PFSK-1 (cell line): ENCODE measurements around the gene TUBB3.

ENCODE experiments used
- FOXP2 ChIP-seq: optimal IDR thresholded peaks from 2 replicates; pipeline ENCODE3; 2011; ENCODE audit warnings: borderline replicate concordance, control low read depth, inconsistent platforms; ENCODE audit not compliant: insufficient read depth; ENCODE audit errors: extremely low read length, extremely low read depth
- POLR2AphosphoS5 ChIP-seq: IDR thresholded peaks from 2 replicates; pipeline ENCODE4 v1.6.1; 2012; ENCODE audit warnings: low read depth, mild to moderate bottlenecking, control low read depth, low read length, moderate library complexity
- SIN3A ChIP-seq: IDR thresholded peaks from 2 replicates; pipeline ENCODE4 v1.6.1; 2012; ENCODE audit warnings: mild to moderate bottlenecking, low read length, moderate library complexity, borderline replicate concordance; ENCODE audit not compliant: insufficient read depth
- TAF1 ChIP-seq: IDR thresholded peaks from 2 replicates; pipeline ENCODE4 v1.6.1; 2012; ENCODE audit warnings: low read length, control low read depth, borderline replicate concordance; ENCODE audit not compliant: insufficient read depth
- TF ChIP-seq, protein P1 (sequence below), 2 experiments: IDR thresholded peaks; 2 replicates each; pipeline versions ENCODE4 v1.6.1 to v1.8.0; 2011 to 2012; ENCODE audit warnings: low read depth in 2 of 2, low read length in 2 of 2, control low read depth in 1 of 2, inconsistent platforms in 1 of 2, mild to moderate bottlenecking in 1 of 2, moderate library complexity in 1 of 2; ENCODE audit not compliant: insufficient read depth in 1 of 2

Gene TUBB3

DNA sequence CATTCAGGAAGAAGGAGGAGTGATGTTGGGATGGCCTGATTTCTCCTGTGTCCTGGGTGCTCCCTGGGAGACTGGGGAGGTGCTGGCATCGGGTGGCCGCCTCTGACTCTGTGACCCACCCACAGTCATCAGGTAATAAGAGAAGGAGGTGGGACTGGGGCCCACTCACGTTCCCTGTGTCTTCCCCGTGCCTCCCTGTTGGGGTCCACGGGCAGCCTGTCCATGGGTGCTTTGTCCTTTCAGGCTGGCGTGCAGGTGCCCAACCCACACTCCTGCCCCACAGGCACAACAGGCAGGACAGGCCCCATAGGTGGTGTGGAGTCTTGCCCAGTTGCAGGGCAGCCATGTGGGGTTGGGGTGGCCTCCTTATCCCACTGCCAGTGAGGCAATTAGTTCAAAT is 29.4 kb downstream of the TUBB3 start:
- TF ChIP-seq SIN3A (no peak), FOXP2 (no peak), TAF1 (no peak), POLR2AphosphoS5 (no peak)
- TF ChIP-seq, protein P1, sequence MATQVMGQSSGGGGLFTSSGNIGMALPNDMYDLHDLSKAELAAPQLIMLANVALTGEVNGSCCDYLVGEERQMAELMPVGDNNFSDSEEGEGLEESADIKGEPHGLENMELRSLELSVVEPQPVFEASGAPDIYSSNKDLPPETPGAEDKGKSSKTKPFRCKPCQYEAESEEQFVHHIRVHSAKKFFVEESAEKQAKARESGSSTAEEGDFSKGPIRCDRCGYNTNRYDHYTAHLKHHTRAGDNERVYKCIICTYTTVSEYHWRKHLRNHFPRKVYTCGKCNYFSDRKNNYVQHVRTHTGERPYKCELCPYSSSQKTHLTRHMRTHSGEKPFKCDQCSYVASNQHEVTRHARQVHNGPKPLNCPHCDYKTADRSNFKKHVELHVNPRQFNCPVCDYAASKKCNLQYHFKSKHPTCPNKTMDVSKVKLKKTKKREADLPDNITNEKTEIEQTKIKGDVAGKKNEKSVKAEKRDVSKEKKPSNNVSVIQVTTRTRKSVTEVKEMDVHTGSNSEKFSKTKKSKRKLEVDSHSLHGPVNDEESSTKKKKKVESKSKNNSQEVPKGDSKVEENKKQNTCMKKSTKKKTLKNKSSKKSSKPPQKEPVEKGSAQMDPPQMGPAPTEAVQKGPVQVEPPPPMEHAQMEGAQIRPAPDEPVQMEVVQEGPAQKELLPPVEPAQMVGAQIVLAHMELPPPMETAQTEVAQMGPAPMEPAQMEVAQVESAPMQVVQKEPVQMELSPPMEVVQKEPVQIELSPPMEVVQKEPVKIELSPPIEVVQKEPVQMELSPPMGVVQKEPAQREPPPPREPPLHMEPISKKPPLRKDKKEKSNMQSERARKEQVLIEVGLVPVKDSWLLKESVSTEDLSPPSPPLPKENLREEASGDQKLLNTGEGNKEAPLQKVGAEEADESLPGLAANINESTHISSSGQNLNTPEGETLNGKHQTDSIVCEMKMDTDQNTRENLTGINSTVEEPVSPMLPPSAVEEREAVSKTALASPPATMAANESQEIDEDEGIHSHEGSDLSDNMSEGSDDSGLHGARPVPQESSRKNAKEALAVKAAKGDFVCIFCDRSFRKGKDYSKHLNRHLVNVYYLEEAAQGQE (IDR thresholded peaks at IDR 0.05; ENCODE audit: insufficient read depth in 1 of 2, low read depth in 2 of 2, low read length in 2 of 2): no peak

DNA sequence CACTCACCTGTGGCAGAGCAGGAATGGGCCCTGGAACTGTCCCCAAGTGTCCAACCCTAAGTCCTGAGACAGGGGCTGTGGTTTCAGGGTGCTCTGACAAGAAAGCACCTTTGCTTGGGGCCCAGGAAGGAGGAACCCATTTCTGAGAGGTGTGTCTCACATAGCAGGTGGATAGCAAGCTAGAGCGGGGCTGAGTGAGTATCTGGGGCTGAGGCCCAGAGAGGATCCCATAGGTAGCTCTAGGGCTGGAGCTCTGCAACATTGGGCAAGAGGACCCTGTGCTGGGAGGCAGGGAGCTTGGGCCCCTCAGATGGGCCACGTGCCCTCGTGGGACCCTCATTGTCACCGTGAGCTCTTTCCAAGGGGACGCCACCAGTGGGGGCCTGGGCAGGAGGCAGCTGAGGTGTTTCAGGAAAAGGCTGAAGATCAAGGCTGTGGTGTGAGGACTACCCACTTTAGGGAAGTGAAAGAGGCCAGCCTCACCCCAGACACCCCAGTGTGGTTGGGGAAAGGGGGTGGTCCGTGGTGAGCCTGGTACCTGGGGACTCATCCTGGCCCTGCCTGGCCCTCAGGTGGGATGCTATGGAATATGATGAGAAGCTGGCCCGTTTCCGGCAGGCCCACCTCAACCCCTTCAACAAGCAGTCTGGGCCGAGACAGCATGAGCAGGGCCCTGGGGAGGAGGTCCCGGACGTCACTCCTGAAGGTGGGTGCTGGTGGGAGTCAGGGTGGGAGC is 30.7 kb downstream of the TUBB3 start:
- no peak for TF ChIP-seq FOXP2
- TF ChIP-seq, protein P1 (IDR thresholded peaks at IDR 0.05; ENCODE audit: insufficient read depth in 1 of 2, low read depth in 2 of 2, low read length in 2 of 2): no peak
- TF ChIP-seq SIN3A: no peak
- no peak for TF ChIP-seq POLR2AphosphoS5
- no peak for TF ChIP-seq TAF1

DNA sequence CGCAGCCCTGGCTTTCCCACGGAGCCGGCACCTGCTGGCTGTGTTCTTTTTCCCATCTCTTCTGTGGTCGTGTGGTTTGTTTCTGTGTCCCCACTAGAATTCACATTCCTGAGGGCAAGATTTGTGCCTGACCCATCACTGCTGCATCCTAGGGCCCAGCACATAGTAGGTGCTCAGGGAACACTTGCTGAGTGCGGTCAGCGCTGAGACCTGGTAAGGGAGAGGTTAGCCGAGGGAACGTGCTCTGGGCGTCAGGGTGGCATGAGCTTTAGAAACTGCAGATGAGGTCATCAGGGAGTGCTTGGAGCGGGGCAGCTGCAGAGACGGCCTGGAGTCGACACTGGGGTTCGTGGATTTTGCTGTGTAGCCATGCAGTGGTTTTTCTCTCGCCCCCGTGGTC is 31.3 kb downstream of the TUBB3 start:
- no peak for TF ChIP-seq FOXP2
- TF ChIP-seq TAF1: no peak
- TF ChIP-seq POLR2AphosphoS5: no peak
- no peak for TF ChIP-seq SIN3A
- TF ChIP-seq, protein P1 (IDR thresholded peaks at IDR 0.05; ENCODE audit: insufficient read depth in 1 of 2, low read depth in 2 of 2, low read length in 2 of 2): no peak

DNA sequence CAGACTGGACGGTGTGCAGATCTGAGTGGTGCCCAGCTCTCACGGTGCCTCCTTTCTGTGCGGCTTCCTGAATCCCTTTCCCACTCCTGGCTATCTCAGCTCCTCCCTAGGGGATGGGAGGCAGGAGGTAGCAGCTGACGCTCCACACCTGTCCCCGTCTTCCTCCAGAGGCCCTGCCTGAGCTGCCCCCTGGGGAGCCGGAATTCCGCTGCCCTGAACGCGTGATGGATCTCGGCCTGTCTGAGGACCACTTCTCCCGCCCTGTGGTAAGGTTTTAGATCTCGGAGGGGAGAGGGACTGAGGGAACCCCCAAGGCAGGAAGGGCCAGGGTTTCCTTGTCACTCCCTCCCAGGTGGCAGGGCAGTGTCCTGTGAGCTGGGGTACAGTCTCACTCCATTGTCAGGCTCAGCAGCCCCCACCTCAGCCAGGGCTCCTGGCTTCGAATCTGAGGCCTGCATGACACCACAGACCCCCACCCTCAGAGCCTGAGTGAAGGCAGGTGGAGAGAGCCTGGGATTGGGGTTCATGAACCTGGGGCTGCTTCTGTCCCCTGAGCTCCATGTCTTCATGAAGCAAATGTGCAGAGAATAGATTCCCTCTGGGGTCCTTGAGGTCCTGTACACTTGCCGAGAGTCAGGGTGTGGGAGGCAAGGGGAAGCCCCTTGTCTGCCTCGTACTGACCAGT is 32.0 kb downstream of the TUBB3 start:
- no peak for TF ChIP-seq POLR2AphosphoS5
- no peak for TF ChIP-seq TAF1
- TF ChIP-seq, protein P1 (IDR thresholded peaks at IDR 0.05; ENCODE audit: insufficient read depth in 1 of 2, low read depth in 2 of 2, low read length in 2 of 2): no peak
- no peak for TF ChIP-seq FOXP2
- no peak for TF ChIP-seq SIN3A
